ENCODE data around the gene C12orf42. TPM values are rescaled to one million over a fixed set of nuclear protein-coding genes. Genes with fewer than 3 reads are reported as not detected.

Gene C12orf42
- total RNA-seq, 1 experiment from 2014 or later: not detected

- Histone ChIP-seq H3K9me2 (replicated peaks; ENCODE audit: low read length) (no peaks in the 10 kb centered on the region), H3K4me1 (ENCODE audit: insufficient read depth, low read length) (no peaks in the 10 kb centered on the region), H3K4me3 (ENCODE audit: low read length) (no peak overlapping the region), H3K36me3 (ENCODE audit: low read depth, low read length) (no peaks in the 10 kb centered on the region), H4K20me1 (ENCODE audit: low read length) (no peaks in the 10 kb centered on the region), H3K9me3 (ENCODE audit: low read length) (no peaks in the 10 kb centered on the region), H2AFZ (ENCODE audit: low read length) (no peak overlapping the region), H3K4me2 (ENCODE audit: low read length) (no peak overlapping the region), H3K27ac (ENCODE audit: low read length) (no peak overlapping the region), H3K9ac (ENCODE audit: low read length) (no peak overlapping the region), H3F3A (ENCODE audit: low read length, unreplicated experiment) (no peaks in the 10 kb centered on the region), H3K79me2 (ENCODE audit: low read length) (no peaks in the 10 kb centered on the region), H3K27me3 (ENCODE audit: low read length) (peaks cover 39% of the 10 kb centered on the region)
- CTCF ChIA-PET: no interaction called here
- BruUV-seq (replicated peaks): no TSS peak
- TF ChIP-seq CTCF (conservative IDR thresholded peaks at IDR 0.05; ENCODE audit: low read depth, low read length): no peak
- no peak for TF ChIP-seq EZH2 (IDR thresholded peaks at IDR 0.05; ENCODE audit: low read length, unreplicated experiment)
- no peak for TF ChIP-seq EZH2phosphoT487 (IDR thresholded peaks at IDR 0.05; ENCODE audit: borderline replicate concordance, low read length)
- no peak for ATAC-seq
- intact Hi-C loops (cut with micrococcal nuclease): no loop called here
- no peak for DNase-seq
- POLR2A ChIA-PET (ENCODE audit: unreplicated experiment): no interaction called here
Observed at GRCh38 chr12:103333676-103334075, 162.1 kb downstream of the C12orf42 start.

- no TSS peak for BruUV-seq (replicated peaks)
- Histone ChIP-seq H3F3A (ENCODE audit: low read length, unreplicated experiment) (no peaks in the 10 kb centered on the region), H3K9me3 (ENCODE audit: low read length) (no peaks in the 10 kb centered on the region), H3K9me2 (replicated peaks; ENCODE audit: low read length) (no peaks in the 10 kb centered on the region), H3K4me1 (ENCODE audit: insufficient read depth, low read length) (no peaks in the 10 kb centered on the region), H3K27ac (ENCODE audit: low read length) (no peak overlapping the region), H3K4me3 (ENCODE audit: low read length) (no peak overlapping the region), H4K20me1 (ENCODE audit: low read length) (no peaks in the 10 kb centered on the region), H3K36me3 (ENCODE audit: low read depth, low read length) (no peaks in the 10 kb centered on the region), H3K27me3 (ENCODE audit: low read length) (peaks cover 31% of the 10 kb centered on the region; the same call in 1 of the 2 replicates), H2AFZ (ENCODE audit: low read length) (no peak overlapping the region), H3K9ac (ENCODE audit: low read length) (no peak overlapping the region), H3K79me2 (ENCODE audit: low read length) (no peaks in the 10 kb centered on the region), H3K4me2 (ENCODE audit: low read length) (no peak overlapping the region)
- no peak for ATAC-seq
- TF ChIP-seq CTCF (conservative IDR thresholded peaks at IDR 0.05; ENCODE audit: low read depth, low read length): no peak
- no peak for TF ChIP-seq EZH2phosphoT487 (IDR thresholded peaks at IDR 0.05; ENCODE audit: borderline replicate concordance, low read length)
- CTCF ChIA-PET: no interaction called here
- no peak for DNase-seq
- intact Hi-C loops (cut with micrococcal nuclease): no loop called here
- POLR2A ChIA-PET (ENCODE audit: unreplicated experiment): no interaction called here
Observed at GRCh38 chr12:103331643-103332042, 164.1 kb downstream of the C12orf42 start.

GRCh38 chr12:103330672-103331071 is 165.1 kb downstream of the C12orf42 start:
- Histone ChIP-seq H3F3A (ENCODE audit: low read length, unreplicated experiment) (no peaks in the 10 kb centered on the region), H2AFZ (ENCODE audit: low read length) (no peak overlapping the region), H3K4me2 (ENCODE audit: low read length) (no peak overlapping the region), H3K9me3 (ENCODE audit: low read length) (no peaks in the 10 kb centered on the region), H4K20me1 (ENCODE audit: low read length) (no peaks in the 10 kb centered on the region), H3K4me3 (ENCODE audit: low read length) (no peak overlapping the region), H3K9ac (ENCODE audit: low read length) (no peak overlapping the region), H3K36me3 (ENCODE audit: low read depth, low read length) (no peaks in the 10 kb centered on the region), H3K9me2 (replicated peaks; ENCODE audit: low read length) (no peaks in the 10 kb centered on the region), H3K27ac (ENCODE audit: low read length) (no peak overlapping the region), H3K79me2 (ENCODE audit: low read length) (no peaks in the 10 kb centered on the region), H3K27me3 (ENCODE audit: low read length) (peaks cover 23% of the 10 kb centered on the region; the same call in 1 of the 2 replicates), H3K4me1 (ENCODE audit: insufficient read depth, low read length) (no peaks in the 10 kb centered on the region)
- intact Hi-C loops (cut with micrococcal nuclease): no loop called here
- ATAC-seq (no peak), DNase-seq (no peak)
- CTCF ChIA-PET: no interaction called here
- no TSS peak for BruUV-seq (replicated peaks)
- TF ChIP-seq CTCF (conservative IDR thresholded peaks at IDR 0.05; ENCODE audit: low read depth, low read length) (no peak), EZH2 (IDR thresholded peaks at IDR 0.05; ENCODE audit: low read length, unreplicated experiment) (no peak), EZH2phosphoT487 (IDR thresholded peaks at IDR 0.05; ENCODE audit: borderline replicate concordance, low read length) (no peak)
- POLR2A ChIA-PET (ENCODE audit: unreplicated experiment): interaction anchor here (0.5 kb wide), 1 partner anchor 998 kb away, joined by 7 read pairs; no protein-coding TSS in a partner anchor
